SU-DHL-6 (cell line): ENCODE data around the gene EHBP1L1.

Experiments
- H2AFZ ChIP-seq: fragments of 200-600 bp; sonication (generic); 2 replicates; pipeline ENCODE4 v1.6.1; 2014; ENCODE audit warnings: low read depth, mild to moderate bottlenecking, moderate library complexity, mixed read lengths, antibody characterized with exemption, low read length; ENCODE audit not compliant: severe bottlenecking
- H3F3A ChIP-seq: fragments of 200-600 bp; shearing (Covaris generic); 2 replicates; pipeline ENCODE4 v1.6.0; 2016; ENCODE audit warnings: antibody characterized with exemption, mild to moderate bottlenecking; ENCODE audit not compliant: insufficient read depth
- H3K27ac ChIP-seq: fragments of 200-600 bp; sonication (generic); 2 replicates; pipeline ENCODE4 v1.5.1; 2016; ENCODE audit warnings: low read depth, mild to moderate bottlenecking, low read length, moderate library complexity, mixed read lengths
- H3K27me3 ChIP-seq: fragments of 200-600 bp; sonication (generic), shearing (Covaris generic); 2 replicates; pipeline ENCODE4 v1.6.0; 2014; ENCODE audit warnings: mild to moderate bottlenecking, low read length
- H3K36me3 ChIP-seq: fragments of 200-600 bp; sonication (generic); 2 replicates; pipeline ENCODE4 v1.6.1; 2014; ENCODE audit warnings: mild to moderate bottlenecking, low read length, mixed read lengths
- H3K4me2 ChIP-seq: fragments of 300-600, 200-600 bp; shearing (Covaris generic), sonication (generic); 2 replicates; pipeline ENCODE4 v1.6.0; 2014; ENCODE audit warnings: low read length, low read depth, mild to moderate bottlenecking; ENCODE audit not compliant: poor library complexity, severe bottlenecking
- H3K4me3 ChIP-seq: fragments of 200-600 bp; sonication (generic); 2 replicates; pipeline ENCODE4 v1.5.1; 2014; ENCODE audit warnings: antibody characterized with exemption, low read length, mild to moderate bottlenecking, mixed read lengths; ENCODE audit not compliant: insufficient read depth, poor library complexity, severe bottlenecking
- H3K79me2 ChIP-seq: fragments of 200-600 bp; sonication (generic); 2 replicates; pipeline ENCODE4 v1.6.1; 2014; ENCODE audit warnings: mild to moderate bottlenecking, low read length, moderate library complexity; ENCODE audit not compliant: insufficient read depth
- H3K9ac ChIP-seq: fragments of 200-600 bp; sonication (generic); 2 replicates; pipeline ENCODE4 v1.7.0; 2014; ENCODE audit warnings: mild to moderate bottlenecking, low read length
- H3K9me2 ChIP-seq: fragments of 200-600 bp; sonication (generic); replicated peaks from 2 replicates; pipeline ENCODE4 v1.6.1; 2014; ENCODE audit warnings: low read length; ENCODE audit not compliant: insufficient read depth
- H3K9me3 ChIP-seq: fragments of 200-600 bp; sonication (generic); 2 replicates; pipeline ENCODE4 v1.6.1; 2014; ENCODE audit warnings: low read length, mixed read lengths; ENCODE audit not compliant: insufficient read depth
- H4K20me1 ChIP-seq: fragments of 200-600 bp; sonication (generic); 2 replicates; pipeline ENCODE4 v1.6.1; 2014; ENCODE audit warnings: low read depth, mild to moderate bottlenecking, antibody characterized with exemption, low read length, moderate library complexity, mixed read lengths
- CTCF ChIP-seq: fragments of 200-600 bp; sonication (generic); IDR thresholded peaks from one replicate; pipeline ENCODE4 v1.5.1; 2017; ENCODE audit warnings: antibody characterized with exemption, mild to moderate bottlenecking, low read length, moderate library complexity; ENCODE audit not compliant: insufficient read depth, poor library complexity, severe bottlenecking
- EZH2phosphoT487 ChIP-seq: fragments of 200-600 bp; sonication (generic), shearing (Covaris generic); conservative IDR thresholded peaks from 2 replicates; pipeline ENCODE4 v1.6.1; 2018; ENCODE audit warnings: mild to moderate bottlenecking, antibody characterized with exemption, low read length, moderate library complexity, mixed read lengths

Gene EHBP1L1

GRCh38 chr11:65640483-65641296 is 64.8 kb downstream of the EHBP1L1 start:
- Histone ChIP-seq H4K20me1 (no peaks in the 10 kb centered on the region), H3K36me3 (no peaks in the 10 kb centered on the region), H3K4me3 (peak overlapping the region; percentile 36), H3K27ac (peak overlapping the region; percentile 90), H3K9me3 (no peaks in the 10 kb centered on the region), H3K27me3 (no peaks in the 10 kb centered on the region), H3F3A (peaks cover 23% of the 10 kb centered on the region), H3K9ac (peak overlapping the region; percentile 76), H3K79me2 (no peaks in the 10 kb centered on the region), H2AFZ (no peak overlapping the region), H3K4me2 (peak overlapping the region; percentile 77), H3K9me2 (no peaks in the 10 kb centered on the region)
- no peak for TF ChIP-seq CTCF
- no peak for TF ChIP-seq EZH2phosphoT487

DNA sequence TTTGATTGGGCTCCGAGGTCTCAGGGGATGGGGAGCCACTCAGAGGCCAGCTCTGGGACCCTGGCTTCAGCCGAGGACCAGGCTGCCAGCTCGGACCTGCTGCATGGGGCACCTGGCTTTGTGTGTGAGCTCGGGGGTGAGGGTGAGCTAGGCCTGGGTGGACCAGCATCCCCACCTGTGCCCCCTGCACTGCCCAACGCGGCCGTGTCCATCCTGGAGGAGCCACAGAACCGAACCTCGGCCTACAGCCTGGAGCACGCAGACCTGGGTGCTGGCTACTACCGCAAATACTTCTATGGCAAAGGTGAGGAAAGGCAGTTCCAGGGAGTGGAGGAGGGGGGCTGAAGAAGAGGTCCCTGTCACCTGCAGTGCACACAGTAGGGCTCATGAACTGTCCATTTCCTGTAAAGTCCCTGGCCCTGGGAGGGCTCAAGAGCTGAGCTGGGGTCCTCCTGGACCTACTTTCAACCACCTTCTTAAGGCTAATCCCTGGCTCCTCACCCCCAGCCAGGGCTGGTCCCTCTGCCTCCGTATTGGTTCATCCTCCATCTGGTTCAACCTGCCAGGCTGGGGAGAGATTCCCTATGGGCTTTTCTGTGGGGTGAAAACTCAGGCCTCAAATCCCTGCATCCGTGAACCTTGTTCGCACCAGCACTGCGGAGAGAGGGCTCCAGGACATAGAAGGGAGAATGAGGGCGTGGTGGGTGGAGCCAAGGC is 65.6 kb downstream of the EHBP1L1 start:
- Histone ChIP-seq H4K20me1 (no peaks in the 10 kb centered on the region), H3K4me3 (no peak overlapping the region), H3K9me2 (no peaks in the 10 kb centered on the region), H3K27ac (peak overlapping the region; percentile 90; the same call in 1 of the 2 replicates), H3K27me3 (no peaks in the 10 kb centered on the region), H3K9ac (no peak overlapping the region), H3K79me2 (no peaks in the 10 kb centered on the region), H3K4me2 (no peak overlapping the region), H3K9me3 (no peaks in the 10 kb centered on the region), H3F3A (peaks cover 23% of the 10 kb centered on the region), H3K36me3 (no peaks in the 10 kb centered on the region), H2AFZ (no peak overlapping the region)
- TF ChIP-seq CTCF: no peak
